Fibroblast of peridontal ligament (primary cell): ENCODE results near the gene TDRD1.
A peak's percentile ranks its signal among the peaks of the same experiment; 100 is the strongest.

ENCODE experiments used
- DNase-seq: peaks from one replicate; pipeline ENCODE4 v3.0.0-alpha.2; 2010; ENCODE audit errors: extremely low read depth

Gene TDRD1

DNA sequence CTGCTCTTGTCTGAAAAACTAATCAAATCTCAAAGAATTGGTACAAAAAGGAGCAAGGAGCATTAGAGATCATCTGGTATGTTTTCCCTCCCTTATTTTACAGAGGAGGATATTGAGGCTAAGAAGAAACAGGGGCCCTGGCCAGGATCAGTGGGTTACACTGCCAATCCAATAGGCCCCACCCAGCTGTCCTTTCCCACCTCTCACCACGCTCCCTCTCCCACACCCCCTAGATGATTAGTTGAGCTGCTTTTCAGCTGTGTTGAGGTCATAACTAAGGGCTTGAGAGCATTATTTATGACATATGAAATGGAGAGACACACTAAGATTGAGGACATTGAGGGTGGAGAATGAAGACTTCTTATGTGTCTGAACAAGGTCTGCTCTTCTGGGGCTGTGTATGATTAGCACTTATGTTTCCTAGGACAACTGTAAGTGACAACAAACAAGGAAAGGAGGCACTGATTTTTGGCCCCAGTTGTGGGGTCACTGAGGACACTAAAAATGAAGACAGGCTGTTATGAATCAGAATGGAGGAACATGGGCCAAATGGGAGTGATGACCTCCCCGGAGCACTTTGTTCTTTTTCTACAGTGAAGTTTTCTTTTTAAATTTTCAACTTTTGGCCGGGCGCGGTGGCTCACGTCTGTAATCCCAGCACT lies 86.4 kb downstream of the TDRD1 start:
- DNase-seq: no peak

DNA sequence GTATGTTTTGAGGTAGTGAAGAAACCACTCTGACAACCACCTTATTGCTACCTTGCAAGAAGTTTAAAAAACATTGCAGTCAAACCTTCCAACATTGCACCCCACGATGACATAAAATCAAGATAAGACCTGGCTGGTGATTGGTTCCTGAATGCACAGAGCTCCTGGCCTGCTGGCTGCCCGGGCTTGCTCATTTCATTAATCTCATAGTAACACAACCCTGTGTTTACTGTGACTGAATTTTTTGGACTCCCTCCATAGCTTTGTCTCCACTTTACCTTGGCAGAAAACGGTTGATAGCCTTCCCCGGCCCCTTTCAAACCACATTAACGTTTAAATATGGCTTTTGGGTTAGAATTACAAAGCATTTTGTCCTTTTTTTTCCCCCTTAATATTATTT lies 87.4 kb downstream of the TDRD1 start:
- DNase-seq: no peak

GRCh38 chr10:114271075-114271778 lies 92.1 kb downstream of the TDRD1 start:
- DNase-seq: no peak

DNA sequence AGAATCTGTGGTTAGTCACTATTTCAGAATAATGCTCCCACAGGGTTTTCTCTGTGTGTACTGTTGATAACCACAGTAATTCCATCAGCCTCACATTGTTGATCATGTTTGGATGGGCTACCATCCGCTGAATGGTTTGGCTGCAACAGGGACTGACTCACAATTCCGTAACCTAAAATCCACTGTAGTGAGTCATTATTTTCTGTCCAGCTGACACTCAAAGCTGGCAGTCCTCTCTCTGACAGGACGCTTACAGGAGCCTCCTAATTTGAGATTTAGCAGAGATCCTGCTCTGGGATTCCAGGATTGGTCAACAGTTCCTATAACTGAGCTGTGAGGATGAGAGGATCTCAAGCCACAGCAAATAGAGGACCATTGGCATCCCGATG lies 92.6 kb downstream of the TDRD1 start:
- peak; percentile 86 for DNase-seq

DNA sequence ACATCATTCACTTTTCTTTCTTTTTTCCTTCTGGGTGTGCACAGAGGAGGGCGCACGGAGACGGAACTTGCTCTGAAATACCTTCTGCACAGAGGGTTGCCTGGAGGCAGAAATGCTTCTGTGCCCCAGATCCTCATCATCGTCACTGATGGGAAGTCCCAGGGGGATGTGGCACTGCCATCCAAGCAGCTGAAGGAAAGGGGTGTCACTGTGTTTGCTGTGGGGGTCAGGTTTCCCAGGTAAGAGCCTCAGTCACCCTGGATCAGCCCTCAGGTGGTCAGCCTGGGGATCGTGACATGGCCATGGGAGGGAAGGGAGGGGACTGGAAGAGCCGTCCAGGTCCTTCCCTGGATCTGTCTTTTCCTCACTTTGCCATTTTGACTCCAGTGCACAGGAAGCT lies 93.5 kb downstream of the TDRD1 start:
- DNase-seq: no peak

DNA sequence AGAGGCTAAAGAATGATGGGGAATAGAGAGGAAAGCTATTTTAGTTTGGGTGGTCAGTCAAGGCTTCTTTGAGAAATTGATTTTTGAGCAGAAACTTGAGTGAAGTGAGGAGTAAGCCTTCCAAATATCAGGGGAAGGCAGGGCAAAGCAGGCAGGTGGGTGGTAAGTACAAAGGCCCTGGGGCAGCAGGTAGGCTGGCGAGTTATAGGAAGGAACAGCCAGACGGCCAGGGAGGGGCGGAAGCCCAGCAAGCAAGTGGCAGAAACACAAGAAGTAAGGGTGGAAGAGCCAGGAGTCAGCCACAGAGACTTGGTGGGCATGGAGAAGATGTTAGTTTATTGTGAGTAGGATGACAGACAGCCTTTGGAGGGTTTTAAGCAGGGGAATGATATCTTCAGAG lies 94.8 kb downstream of the TDRD1 start:
- DNase-seq: no peak

DNA sequence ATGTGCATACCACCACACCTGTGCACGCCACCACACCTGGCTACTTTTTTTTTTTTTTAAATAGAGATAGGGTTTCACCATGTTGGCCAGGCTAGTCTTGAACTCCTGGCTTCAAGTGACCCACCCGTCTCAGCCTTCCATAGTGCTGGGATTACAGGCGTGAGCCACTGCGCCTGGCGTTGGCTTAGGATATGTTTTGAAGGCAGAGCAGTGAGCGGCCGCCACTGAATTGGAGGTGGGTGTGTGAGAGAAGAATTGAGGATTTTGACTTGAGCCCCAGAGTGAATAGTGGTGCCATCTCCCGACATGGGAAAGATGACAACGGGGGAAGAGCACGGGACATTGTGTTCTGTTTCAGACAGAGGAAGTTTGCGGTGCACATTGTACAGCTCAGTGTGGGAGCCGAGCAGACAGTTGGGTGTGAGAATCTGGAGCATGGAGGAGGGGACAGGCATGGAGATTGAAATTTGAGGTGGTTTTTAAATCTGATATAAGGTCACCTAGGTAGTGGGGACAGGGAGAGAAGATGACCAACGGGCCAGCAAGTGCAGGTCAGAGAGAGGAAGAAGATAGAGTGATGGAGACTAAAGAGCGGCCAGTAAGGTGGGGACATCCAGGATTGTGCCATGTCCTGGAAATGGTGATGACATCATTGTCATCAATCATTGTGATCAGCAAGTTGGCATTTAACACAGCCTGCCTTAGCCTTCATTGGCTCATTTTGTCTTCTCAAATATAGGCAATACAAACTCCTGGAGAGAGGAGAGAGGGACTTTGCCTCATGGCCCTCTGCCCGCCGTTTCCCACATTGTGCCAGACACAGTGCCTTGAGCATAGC lies 95.7 kb downstream of the TDRD1 start:
- DNase-seq: no peak

DNA sequence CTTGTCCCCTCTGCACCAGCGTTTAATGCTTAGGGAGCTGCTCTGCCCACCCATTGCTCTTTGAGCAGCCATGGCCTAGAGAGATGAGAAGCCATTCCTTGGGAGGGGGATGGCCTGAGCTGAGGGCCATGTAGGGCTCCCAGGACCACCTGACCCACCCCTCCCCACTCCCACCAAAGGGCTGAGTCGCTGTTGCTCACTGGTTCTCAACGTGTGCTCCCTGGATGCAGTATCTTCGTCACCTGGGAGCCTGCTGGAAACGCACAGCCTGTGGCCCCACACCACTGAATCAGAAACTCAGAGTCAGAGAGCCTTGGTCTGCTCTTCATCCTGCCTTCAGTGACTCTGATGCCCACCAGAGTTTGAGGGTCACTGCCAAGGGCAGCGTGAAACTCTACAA lies 96.9 kb downstream of the TDRD1 start:
- DNase-seq: no peak

DNA sequence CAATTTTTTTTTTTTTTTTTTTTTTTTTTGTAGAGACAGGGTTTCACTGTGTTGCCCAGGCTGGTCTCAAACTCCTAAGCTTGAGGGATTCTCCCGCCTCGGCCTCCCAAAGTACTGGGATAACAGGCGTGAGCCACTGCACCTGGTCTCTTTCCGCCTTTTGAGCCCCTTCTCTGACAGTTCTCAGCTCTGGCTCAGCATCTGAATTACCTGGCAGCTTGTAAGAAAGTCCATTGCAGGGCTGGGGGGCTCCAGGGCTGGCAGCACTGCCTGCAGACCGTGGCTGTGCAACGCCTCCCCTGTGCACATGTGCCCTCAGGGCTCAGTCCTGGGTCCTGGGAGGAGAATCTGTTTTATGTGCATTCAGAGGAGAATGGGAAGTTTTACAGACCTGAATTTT lies 97.5 kb downstream of the TDRD1 start:
- DNase-seq: no peak

DNA sequence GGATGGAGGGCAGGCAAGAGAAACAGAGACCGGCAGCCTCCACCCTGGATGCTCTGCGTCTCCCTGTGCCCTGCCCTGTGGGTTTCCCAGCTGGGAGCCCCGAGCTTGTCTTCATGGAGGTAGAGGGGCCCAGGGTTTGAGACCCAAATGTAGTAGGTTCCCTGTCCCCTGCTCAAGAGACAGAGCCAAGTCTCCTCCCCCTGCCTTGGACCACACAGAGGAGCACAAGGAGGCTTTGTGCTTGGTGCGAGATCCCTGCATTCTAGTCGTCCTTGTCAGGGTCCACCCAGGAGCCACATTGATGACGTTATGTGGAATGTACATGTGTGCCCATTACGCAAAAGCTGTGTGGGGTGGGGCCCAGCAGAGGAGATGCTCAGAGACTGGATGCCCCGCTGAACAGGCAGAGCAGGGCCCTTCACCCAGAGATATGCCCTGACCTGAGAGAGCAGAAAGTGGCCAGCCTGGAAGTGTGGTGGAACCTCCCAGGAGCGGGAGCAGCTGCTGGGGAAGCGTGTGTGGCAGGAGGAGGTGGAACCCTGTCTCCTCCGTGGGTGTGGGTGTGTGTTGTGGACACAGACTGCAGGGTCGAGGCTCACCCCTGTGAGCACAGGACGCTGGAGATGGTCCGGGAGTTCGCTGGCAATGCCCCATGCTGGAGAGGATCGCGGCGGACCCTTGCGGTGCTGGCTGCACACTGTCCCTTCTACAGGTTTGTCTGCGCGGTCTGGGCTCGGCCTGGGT lies 99.2 kb downstream of the TDRD1 start:
- no peak for DNase-seq

- no peak for DNase-seq
These were observed 99.7 kb downstream of the TDRD1 start for GRCh38 chr10:114278884-114279191.

DNA sequence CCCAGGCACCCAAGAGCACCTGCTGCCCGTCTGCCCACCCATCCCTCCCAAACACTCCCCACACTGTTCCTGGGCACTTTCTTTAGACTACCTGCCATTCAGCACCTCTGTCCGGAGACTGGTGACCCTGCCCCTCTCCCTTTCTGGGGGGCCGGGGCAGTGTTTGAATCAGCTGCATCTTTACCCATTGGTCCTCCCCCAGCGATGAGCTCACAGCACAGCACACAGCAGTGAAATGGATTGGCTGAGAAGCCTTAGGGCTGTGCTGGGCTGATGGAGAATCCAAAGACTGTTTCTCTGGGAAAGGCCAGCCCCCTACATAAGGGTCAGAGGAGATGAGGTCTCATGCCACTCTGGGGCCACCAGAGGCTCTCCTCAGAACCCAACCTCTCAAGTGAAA lies 100.1 kb downstream of the TDRD1 start:
- no peak for DNase-seq

DNA sequence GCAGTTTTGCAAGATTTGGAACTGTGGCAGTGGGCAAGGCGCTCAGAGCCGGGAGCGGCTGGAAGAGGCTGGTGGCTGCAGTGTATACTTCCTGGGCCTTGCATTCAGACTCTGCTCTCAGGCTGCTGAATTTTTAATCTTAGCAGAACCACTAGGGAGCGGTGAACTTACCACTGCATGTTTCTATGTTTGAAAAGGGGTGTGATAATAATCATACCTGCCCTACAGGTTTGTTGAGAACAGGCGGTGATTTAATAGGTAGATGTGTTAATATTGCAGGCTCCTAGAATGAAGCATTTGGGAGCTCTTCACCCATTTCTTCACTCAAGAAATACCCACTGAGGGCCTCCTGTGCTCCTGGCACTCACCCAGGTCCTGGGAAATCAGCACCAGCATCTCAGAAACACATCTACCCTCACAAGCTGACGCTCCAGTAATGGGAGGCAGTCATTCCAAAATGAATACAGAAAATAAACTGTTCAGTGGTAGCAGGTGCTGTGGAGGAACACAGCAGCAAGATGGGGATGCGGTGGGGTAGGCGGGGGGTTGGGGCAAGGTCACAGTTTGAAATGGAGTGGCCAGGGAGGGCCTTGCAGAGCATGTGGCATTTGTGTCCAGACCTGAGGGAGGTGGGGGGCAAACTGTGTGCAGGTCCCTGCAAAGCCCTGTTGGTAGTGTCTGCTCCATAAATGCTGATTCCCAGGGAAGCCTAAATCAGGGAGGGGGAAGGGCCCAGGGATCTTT lies 100.9 kb downstream of the TDRD1 start:
- no peak for DNase-seq

GRCh38 chr10:114281006-114281405 lies 101.9 kb downstream of the TDRD1 start:
- no peak for DNase-seq

DNA sequence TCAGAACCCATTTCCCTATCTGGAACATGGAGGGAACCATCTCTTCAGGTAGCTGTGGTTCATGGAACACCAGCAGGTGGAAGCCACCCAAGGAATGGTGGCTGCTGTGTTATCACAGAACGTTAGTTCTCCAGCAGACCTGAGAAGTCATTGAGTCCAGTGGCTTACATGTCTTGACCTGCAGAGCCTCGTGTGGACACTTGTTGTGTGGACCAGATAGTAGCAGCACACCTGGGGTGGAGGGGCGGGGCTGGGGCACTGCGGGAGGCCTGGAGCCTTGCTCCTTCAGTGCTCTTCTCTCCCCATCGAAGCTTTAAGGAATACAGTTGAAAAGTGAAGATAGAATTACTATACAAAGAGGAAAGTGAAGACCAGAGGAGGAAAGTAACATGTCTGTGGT lies 102.3 kb downstream of the TDRD1 start:
- no peak for DNase-seq
